ENCODE data around the gene CACTIN.
"Not testable (repeated sequence)": the region's sequence is repeated elsewhere in the genome, so short reads cannot be mapped to it uniquely, and the experiment has no call there.

The CACTIN gene

GRCh38 chr19:3628766-3629165, 2.2 kb upstream of the CACTIN start:
- DNase-seq (ENCODE audit: low read depth, low spot score), result not testable (repeated sequence)

- DNase-seq (ENCODE audit: low read depth, low spot score), result no peak
Measured at GRCh38 chr19:3627351-3627723, 747 bp upstream of the CACTIN start.

- no peak for DNase-seq (ENCODE audit: low read depth, low spot score)
Measured at GRCh38 chr19:3625996-3626472, 556 bp downstream of the CACTIN start.

- DNase-seq (ENCODE audit: low read depth, low spot score), result no peak
Measured at GRCh38 chr19:3623716-3624115, 2.9 kb downstream of the CACTIN start.

GRCh38 chr19:3622224-3622623, 4.4 kb downstream of the CACTIN start:
- no peak for DNase-seq (ENCODE audit: low read depth, low spot score)

- DNase-seq (ENCODE audit: low read depth, low spot score), result no peak
Measured at GRCh38 chr19:3621689-3622088, 4.9 kb downstream of the CACTIN start.

GRCh38 chr19:3620817-3621547, 5.6 kb downstream of the CACTIN start:
- no peak for DNase-seq (ENCODE audit: low read depth, low spot score)

GRCh38 chr19:3620145-3620816, 6.3 kb downstream of the CACTIN start:
- no peak for DNase-seq (ENCODE audit: low read depth, low spot score)

- DNase-seq (ENCODE audit: low read depth, low spot score), result no peak
Measured at GRCh38 chr19:3619631-3620012, 7.0 kb downstream of the CACTIN start.

GRCh38 chr19:3618811-3619630, 7.6 kb downstream of the CACTIN start:
- DNase-seq (ENCODE audit: low read depth, low spot score), result no peak

- no peak for DNase-seq (ENCODE audit: low read depth, low spot score)
Measured at GRCh38 chr19:3618144-3618810, 8.3 kb downstream of the CACTIN start.

- DNase-seq (ENCODE audit: low read depth, low spot score), result no peak
Measured at GRCh38 chr19:3617463-3617862, 9.1 kb downstream of the CACTIN start.

- no peak for DNase-seq (ENCODE audit: low read depth, low spot score)
Measured at GRCh38 chr19:3615524-3616135, 11.0 kb downstream of the CACTIN start.

- DNase-seq (ENCODE audit: low read depth, low spot score), result no peak
Measured at GRCh38 chr19:3614858-3615505, 11.6 kb downstream of the CACTIN start.

- no peak for DNase-seq (ENCODE audit: low read depth, low spot score)
Measured at GRCh38 chr19:3613818-3614661, 12.6 kb downstream of the CACTIN start.

GRCh38 chr19:3612901-3613741, 13.5 kb downstream of the CACTIN start:
- no peak for DNase-seq (ENCODE audit: low read depth, low spot score)

- no peak for DNase-seq (ENCODE audit: low read depth, low spot score)
Measured at GRCh38 chr19:3612330-3612729, 14.3 kb downstream of the CACTIN start.

- DNase-seq (ENCODE audit: low read depth, low spot score), result no peak
Measured at GRCh38 chr19:3611841-3612240, 14.7 kb downstream of the CACTIN start.
